ENCODE measurements around the gene NEK6. TPM values are rescaled to one million over a fixed set of nuclear protein-coding genes. Genes with fewer than 3 reads are reported as not detected.

The NEK6 gene
- total and polyA plus RNA-seq, 5 donors from 2014 or later = 3.5 to 17.0 (median 3.7) TPM

DNA sequence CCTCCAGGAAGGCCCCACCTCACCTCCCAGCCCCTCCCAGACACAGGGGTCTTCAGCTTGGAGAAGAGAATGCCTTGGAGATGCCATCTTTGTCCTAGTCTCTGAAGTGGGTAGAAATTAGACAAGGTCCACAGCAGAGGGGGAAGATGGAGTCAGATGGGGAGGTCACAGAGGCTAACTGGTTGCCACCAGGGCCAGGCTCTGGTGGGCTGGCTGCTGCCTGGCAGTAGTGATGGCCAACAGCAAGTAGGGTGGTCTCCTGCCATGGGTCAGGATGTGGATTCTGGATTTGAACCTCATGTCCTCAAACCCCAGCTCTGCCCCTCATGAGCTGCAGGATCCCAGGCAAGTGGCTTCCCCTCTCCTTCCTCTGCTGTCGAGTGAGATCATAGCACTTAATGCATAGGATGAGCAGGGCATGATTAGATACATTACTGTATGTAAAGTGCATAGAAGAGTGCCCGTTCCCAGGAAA is 38.7 kb upstream of the NEK6 start:
- Mint-ChIP-seq H3K27me3 (no peaks in the 10 kb centered on the region), H3K4me1 (peaks cover 0 to 50% (median 27%) of the 10 kb centered on the region in 4 donors), H3K4me3 (no peak overlapping the region), H3K36me3 (no peaks in the 10 kb centered on the region), H3K9me3 (peaks cover 0 to 2% (median 0%) of the 10 kb centered on the region in 7 donors), H3K27ac (peak overlapping the region in 1 of 3 donors; percentile 69)
- peaks cover 51% of the 10 kb centered on the region for H3K4me1 ChIP-seq (ENCODE audit: control insufficient read depth, insufficient read depth, low read length, poor library complexity, severe bottlenecking)
- H3K27ac ChIP-seq (ENCODE audit: insufficient read depth, low read length, poor library complexity, severe bottlenecking) = no peak overlapping the region
- H3K27me3 ChIP-seq (ENCODE audit: control insufficient read depth, insufficient read depth, low read length) = no peaks in the 10 kb centered on the region
- DNase-seq (no peak), ATAC-seq (ENCODE audit: low read depth in 2 of 2) (no peak)
- no peak overlapping the region for H3K4me3 ChIP-seq (ENCODE audit: low read depth, low read length)
- no peaks in the 10 kb centered on the region for H3K36me3 ChIP-seq (ENCODE audit: control insufficient read depth, insufficient read depth, low read length)
- H3K9me3 ChIP-seq (ENCODE audit: control insufficient read depth in 2 of 2, low read length in 2 of 2) = no peaks in the 10 kb centered on the region

DNA sequence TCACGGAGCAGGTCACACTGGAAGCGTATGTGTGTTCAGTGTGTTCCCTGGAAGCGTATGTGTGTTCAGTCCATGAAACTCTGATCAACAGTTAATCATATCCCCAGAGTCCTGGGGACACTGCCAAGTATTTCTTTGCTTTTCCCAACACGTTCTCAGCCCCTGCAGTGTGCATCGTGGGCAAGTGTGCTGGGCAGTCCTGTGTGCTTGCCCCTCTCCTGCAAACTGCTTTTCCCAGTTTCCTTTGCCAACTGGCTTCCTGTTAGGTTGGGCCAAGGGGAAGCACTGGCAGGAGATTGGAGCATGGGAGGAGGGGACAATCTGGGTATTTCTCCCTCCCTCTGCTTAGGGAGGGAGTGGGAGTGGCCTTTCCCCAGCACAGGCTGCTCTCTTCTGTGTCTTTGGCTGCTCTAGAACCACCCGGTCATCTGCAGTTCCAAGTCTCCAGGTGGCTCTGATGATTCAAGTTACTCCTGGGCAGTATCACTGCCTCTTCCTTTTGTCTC is 36.8 kb upstream of the NEK6 start:
- Histone ChIP-seq H3K4me1 (ENCODE audit: control insufficient read depth, insufficient read depth, low read length, poor library complexity, severe bottlenecking) (peaks cover 34% of the 10 kb centered on the region), H3K27me3 (ENCODE audit: control insufficient read depth, insufficient read depth, low read length) (no peaks in the 10 kb centered on the region), H3K27ac (ENCODE audit: insufficient read depth, low read length, poor library complexity, severe bottlenecking) (no peak overlapping the region), H3K4me3 (ENCODE audit: low read depth, low read length) (no peak overlapping the region), H3K9me3 (ENCODE audit: control insufficient read depth in 2 of 2, low read length in 2 of 2) (no peaks in the 10 kb centered on the region), H3K36me3 (ENCODE audit: control insufficient read depth, insufficient read depth, low read length) (no peaks in the 10 kb centered on the region)
- Mint-ChIP-seq H3K4me3 (no peak overlapping the region), H3K36me3 (no peaks in the 10 kb centered on the region), H3K9me3 (peaks cover 0 to 2% (median 0%) of the 10 kb centered on the region in 7 donors), H3K4me1 (peaks cover 0 to 35% (median 25%) of the 10 kb centered on the region in 4 donors), H3K27me3 (no peaks in the 10 kb centered on the region), H3K27ac (peak overlapping the region in 1 of 3 donors; percentile 4)
- ATAC-seq (ENCODE audit: low read depth in 2 of 2) (no peak), DNase-seq (no peak)

- Histone ChIP-seq H3K36me3 (ENCODE audit: control insufficient read depth, insufficient read depth, low read length) (no peaks in the 10 kb centered on the region), H3K27me3 (ENCODE audit: control insufficient read depth, insufficient read depth, low read length) (no peaks in the 10 kb centered on the region), H3K9me3 (ENCODE audit: control insufficient read depth in 2 of 2, low read length in 2 of 2) (no peaks in the 10 kb centered on the region), H3K4me3 (ENCODE audit: low read depth, low read length) (no peak overlapping the region), H3K4me1 (ENCODE audit: control insufficient read depth, insufficient read depth, low read length, poor library complexity, severe bottlenecking) (peaks cover 28% of the 10 kb centered on the region), H3K27ac (ENCODE audit: insufficient read depth, low read length, poor library complexity, severe bottlenecking) (no peak overlapping the region)
- peaks cover 4% of the 10 kb centered on the region for H3K27me3 Mint-ChIP-seq
- H3K27ac Mint-ChIP-seq = peak overlapping the region in 1 of 3 donors; percentile 4
- H3K9me3 Mint-ChIP-seq = peaks cover 0 to 2% (median 0%) of the 10 kb centered on the region in 7 donors
- no peak overlapping the region for H3K4me3 Mint-ChIP-seq
- ATAC-seq (ENCODE audit: low read depth in 2 of 2) (no peak), DNase-seq (no peak)
- no peaks in the 10 kb centered on the region for H3K36me3 Mint-ChIP-seq
- peaks cover 0 to 28% (median 20%) of the 10 kb centered on the region in 4 donors for H3K4me1 Mint-ChIP-seq
Measured at GRCh38 chr9:124221676-124222075, 36.1 kb upstream of the NEK6 start.

DNA sequence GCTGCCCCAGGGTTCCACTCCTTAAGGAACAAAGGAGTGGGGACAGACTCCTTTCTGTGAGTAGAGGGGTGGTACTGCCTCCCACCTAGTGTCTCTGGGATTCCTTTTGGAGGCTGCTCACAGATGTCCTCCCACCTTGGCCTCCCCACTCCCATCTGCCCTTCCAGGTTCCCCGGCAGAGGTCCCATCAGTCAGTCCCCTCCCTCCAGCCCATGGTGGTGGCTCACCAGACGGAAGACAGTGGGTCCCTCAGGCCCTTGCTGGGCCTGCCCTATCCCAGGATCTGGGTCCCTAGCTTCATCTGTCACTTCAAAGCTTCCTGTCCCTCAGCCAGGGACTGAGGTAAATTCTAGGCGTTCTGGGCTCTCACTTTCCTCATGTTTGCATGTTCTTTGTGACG is 35.6 kb upstream of the NEK6 start:
- peaks cover 23% of the 10 kb centered on the region for H3K4me1 ChIP-seq (ENCODE audit: control insufficient read depth, insufficient read depth, low read length, poor library complexity, severe bottlenecking)

GRCh38 chr9:124222918-124223720 is 34.6 kb upstream of the NEK6 start:
- peaks cover 0 to 14% (median 9%) of the 10 kb centered on the region in 4 donors for H3K4me1 Mint-ChIP-seq

More for the DNA sequence above, 35.6 kb upstream of the NEK6 start:
- no peak overlapping the region for H3K4me3 ChIP-seq (ENCODE audit: low read depth, low read length)
- no peaks in the 10 kb centered on the region for H3K9me3 ChIP-seq (ENCODE audit: control insufficient read depth in 2 of 2, low read length in 2 of 2)
- ATAC-seq (ENCODE audit: low read depth in 2 of 2) (no peak), DNase-seq (no peak)
- H3K9me3 Mint-ChIP-seq = peaks cover 0 to 2% (median 0%) of the 10 kb centered on the region in 7 donors
- H3K36me3 Mint-ChIP-seq = no peaks in the 10 kb centered on the region
- H3K36me3 ChIP-seq (ENCODE audit: control insufficient read depth, insufficient read depth, low read length) = no peaks in the 10 kb centered on the region
- peaks cover 0 to 24% (median 17%) of the 10 kb centered on the region in 4 donors for H3K4me1 Mint-ChIP-seq
- H3K27ac Mint-ChIP-seq = no peak overlapping the region
- peak overlapping the region in 1 of 4 donors; percentile 5 for H3K4me3 Mint-ChIP-seq
- H3K27me3 Mint-ChIP-seq = peaks cover 5% of the 10 kb centered on the region
- H3K27ac ChIP-seq (ENCODE audit: insufficient read depth, low read length, poor library complexity, severe bottlenecking) = no peak overlapping the region
- H3K27me3 ChIP-seq (ENCODE audit: control insufficient read depth, insufficient read depth, low read length) = no peaks in the 10 kb centered on the region

GRCh38 chr9:124225945-124226344 is 31.8 kb upstream of the NEK6 start:
- H3K4me1 Mint-ChIP-seq = peaks cover 0 to 6% (median 1%) of the 10 kb centered on the region in 4 donors
- peaks cover 8% of the 10 kb centered on the region for H3K27me3 Mint-ChIP-seq
- Histone ChIP-seq H3K36me3 (ENCODE audit: control insufficient read depth, insufficient read depth, low read length) (no peaks in the 10 kb centered on the region), H3K9me3 (ENCODE audit: control insufficient read depth in 2 of 2, low read length in 2 of 2) (no peaks in the 10 kb centered on the region), H3K4me3 (ENCODE audit: low read depth, low read length) (no peak overlapping the region), H3K27me3 (ENCODE audit: control insufficient read depth, insufficient read depth, low read length) (no peaks in the 10 kb centered on the region), H3K27ac (ENCODE audit: insufficient read depth, low read length, poor library complexity, severe bottlenecking) (no peak overlapping the region), H3K4me1 (ENCODE audit: control insufficient read depth, insufficient read depth, low read length, poor library complexity, severe bottlenecking) (no peaks in the 10 kb centered on the region)
- H3K4me3 Mint-ChIP-seq = no peak overlapping the region
- H3K27ac Mint-ChIP-seq = no peak overlapping the region
- no peak for DNase-seq
- ATAC-seq (ENCODE audit: low read depth in 2 of 2) = no peak
- no peaks in the 10 kb centered on the region for H3K9me3 Mint-ChIP-seq
- H3K36me3 Mint-ChIP-seq = no peaks in the 10 kb centered on the region

More at GRCh38 chr9:124222918-124223720, 34.6 kb upstream of the NEK6 start:
- H3K27me3 Mint-ChIP-seq = peaks cover 5% of the 10 kb centered on the region
- no peaks in the 10 kb centered on the region for H3K9me3 ChIP-seq (ENCODE audit: control insufficient read depth in 2 of 2, low read length in 2 of 2)
- DNase-seq = no peak
- no peaks in the 10 kb centered on the region for H3K9me3 Mint-ChIP-seq
- no peaks in the 10 kb centered on the region for H3K36me3 ChIP-seq (ENCODE audit: control insufficient read depth, insufficient read depth, low read length)
- H3K4me3 Mint-ChIP-seq = no peak overlapping the region
- H3K4me1 ChIP-seq (ENCODE audit: control insufficient read depth, insufficient read depth, low read length, poor library complexity, severe bottlenecking) = peaks cover 13% of the 10 kb centered on the region
- no peaks in the 10 kb centered on the region for H3K36me3 Mint-ChIP-seq
- no peak for ATAC-seq (ENCODE audit: low read depth in 2 of 2)
- no peak overlapping the region for H3K4me3 ChIP-seq (ENCODE audit: low read depth, low read length)
- no peak overlapping the region for H3K27ac Mint-ChIP-seq
- H3K27ac ChIP-seq (ENCODE audit: insufficient read depth, low read length, poor library complexity, severe bottlenecking) = no peak overlapping the region
- H3K27me3 ChIP-seq (ENCODE audit: control insufficient read depth, insufficient read depth, low read length) = no peaks in the 10 kb centered on the region

DNA sequence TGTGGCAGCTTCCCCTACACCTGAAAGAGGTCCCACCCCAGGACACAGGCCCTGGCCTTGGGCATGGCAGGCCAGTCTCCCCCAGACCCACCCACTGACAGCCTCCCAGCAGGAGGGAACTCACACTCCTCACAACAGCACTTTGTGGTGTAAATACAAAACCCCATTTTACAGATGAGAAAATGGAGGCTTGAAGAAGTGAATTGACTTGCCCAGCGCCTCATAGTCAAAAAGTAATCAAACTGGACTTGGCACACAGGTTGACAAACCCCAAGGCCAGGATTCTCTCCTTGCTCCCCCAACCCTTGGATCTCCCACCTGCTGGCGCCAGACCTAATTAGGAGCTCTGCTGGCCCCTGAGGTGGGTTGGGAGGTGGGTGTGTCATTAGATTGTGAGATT is 29.2 kb upstream of the NEK6 start:
- Mint-ChIP-seq H3K9me3 (peaks cover 0 to 3% (median 0%) of the 10 kb centered on the region in 7 donors), H3K36me3 (no peaks in the 10 kb centered on the region), H3K4me1 (peaks cover 0 to 5% (median 1%) of the 10 kb centered on the region in 4 donors), H3K27me3 (peaks cover 10% of the 10 kb centered on the region), H3K4me3 (no peak overlapping the region), H3K27ac (no peak overlapping the region)
- Histone ChIP-seq H3K27me3 (ENCODE audit: control insufficient read depth, insufficient read depth, low read length) (no peaks in the 10 kb centered on the region), H3K27ac (ENCODE audit: insufficient read depth, low read length, poor library complexity, severe bottlenecking) (no peak overlapping the region), H3K4me3 (ENCODE audit: low read depth, low read length) (no peak overlapping the region), H3K36me3 (ENCODE audit: control insufficient read depth, insufficient read depth, low read length) (no peaks in the 10 kb centered on the region), H3K9me3 (ENCODE audit: control insufficient read depth in 2 of 2, low read length in 2 of 2) (no peaks in the 10 kb centered on the region), H3K4me1 (ENCODE audit: control insufficient read depth, insufficient read depth, low read length, poor library complexity, severe bottlenecking) (no peaks in the 10 kb centered on the region)
- ATAC-seq (ENCODE audit: low read depth in 2 of 2) (no peak), DNase-seq (no peak)
